Measurements from ENCODE around the gene FCF1. TPM values are rescaled to one million over a fixed set of nuclear protein-coding genes. Genes with fewer than 3 reads are reported as not detected.

The FCF1 gene
- total RNA-seq, 4 donors from 2014 or later: 27.9 to 39.5 (median 30.2) TPM

GRCh38 chr14:74784634-74785033 is 71.7 kb downstream of the FCF1 start:
- Histone ChIP-seq H3K27me3 (no peaks in the 10 kb centered on the region), H3K4me1 (no peaks in the 10 kb centered on the region), H3K9me3 (no peaks in the 10 kb centered on the region), H3K27ac (no peak overlapping the region), H3K4me3 (no peak overlapping the region), H3K36me3 (peaks cover 11 to 90% (median 34%) of the 10 kb centered on the region in 3 donors)
- intact Hi-C loops (cut with DNase I): no loop called here
- TF ChIP-seq POLR2A (IDR thresholded peaks at IDR 0.05): no peak
- TF ChIP-seq, protein P1, sequence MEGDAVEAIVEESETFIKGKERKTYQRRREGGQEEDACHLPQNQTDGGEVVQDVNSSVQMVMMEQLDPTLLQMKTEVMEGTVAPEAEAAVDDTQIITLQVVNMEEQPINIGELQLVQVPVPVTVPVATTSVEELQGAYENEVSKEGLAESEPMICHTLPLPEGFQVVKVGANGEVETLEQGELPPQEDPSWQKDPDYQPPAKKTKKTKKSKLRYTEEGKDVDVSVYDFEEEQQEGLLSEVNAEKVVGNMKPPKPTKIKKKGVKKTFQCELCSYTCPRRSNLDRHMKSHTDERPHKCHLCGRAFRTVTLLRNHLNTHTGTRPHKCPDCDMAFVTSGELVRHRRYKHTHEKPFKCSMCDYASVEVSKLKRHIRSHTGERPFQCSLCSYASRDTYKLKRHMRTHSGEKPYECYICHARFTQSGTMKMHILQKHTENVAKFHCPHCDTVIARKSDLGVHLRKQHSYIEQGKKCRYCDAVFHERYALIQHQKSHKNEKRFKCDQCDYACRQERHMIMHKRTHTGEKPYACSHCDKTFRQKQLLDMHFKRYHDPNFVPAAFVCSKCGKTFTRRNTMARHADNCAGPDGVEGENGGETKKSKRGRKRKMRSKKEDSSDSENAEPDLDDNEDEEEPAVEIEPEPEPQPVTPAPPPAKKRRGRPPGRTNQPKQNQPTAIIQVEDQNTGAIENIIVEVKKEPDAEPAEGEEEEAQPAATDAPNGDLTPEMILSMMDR (IDR thresholded peaks at IDR 0.05): no peak
- DNase-seq: no peak

GRCh38 chr14:74785056-74785613 is 72.2 kb downstream of the FCF1 start:
- H3K4me1 ChIP-seq: no peaks in the 10 kb centered on the region
- WGBS, 2 donors: 20 to 47% methylated on average over 1 of the region's 1 CpG
- H3K36me3 ChIP-seq: peaks cover 9 to 85% (median 30%) of the 10 kb centered on the region in 3 donors
- H3K9me3 ChIP-seq: no peaks in the 10 kb centered on the region
- DNase-seq: no peak
- no peaks in the 10 kb centered on the region for H3K27me3 ChIP-seq
- intact Hi-C loops (cut with DNase I): no loop called here
- no peak overlapping the region for H3K27ac ChIP-seq
- no peak overlapping the region for H3K4me3 ChIP-seq
- TF ChIP-seq, protein P1 (IDR thresholded peaks at IDR 0.05): no peak
- TF ChIP-seq POLR2A (IDR thresholded peaks at IDR 0.05): no peak

GRCh38 chr14:74786796-74787315 is 73.9 kb downstream of the FCF1 start:
- Histone ChIP-seq H3K27ac (no peak overlapping the region), H3K9me3 (no peaks in the 10 kb centered on the region), H3K4me3 (no peak overlapping the region), H3K4me1 (peaks cover 0 to 2% (median 0%) of the 10 kb centered on the region in 3 donors), H3K27me3 (no peaks in the 10 kb centered on the region), H3K36me3 (peaks cover 4 to 74% (median 12%) of the 10 kb centered on the region in 3 donors)
- 93 to 95% methylated on average over 2 of the region's 2 CpGs for WGBS, 2 donors
- no peak for DNase-seq
- intact Hi-C loops (cut with DNase I): no loop called here
- no peak for TF ChIP-seq POLR2A (IDR thresholded peaks at IDR 0.05)
- TF ChIP-seq, protein P1 (IDR thresholded peaks at IDR 0.05): peak in 1 of 6 experiments; percentile 20

Small RNA genes lying within 50 kb of the gene (small RNA-seq; reads per million reads assigned to genes)
- 0 reads per million in 4 donors for gene RF00409

Other genes starting within 250 kb of the FCF1 start
- gene NPC2, start 219.8 kb upstream of the FCF1 start, total RNA-seq: 100 to 1,000 TPM; 174 to 331 (median 251) TPM
- gene ISCA2, start 219.4 kb upstream of the FCF1 start, total RNA-seq: 10 to 100 TPM in 1 of 4 donors, 1 to 10 TPM in 3; 4.6 to 15.1 (median 6.2) TPM
- gene LTBP2, start 100.9 kb upstream of the FCF1 start, total RNA-seq: 10 to 100 TPM; 10.3 to 41.6 (median 17.0) TPM
- 10 to 100 TPM; 17.0 to 21.6 (median 19.8) TPM for gene AREL1, start 64 bp upstream of the FCF1 start, total RNA-seq
- gene YLPM1, start 50.2 kb downstream of the FCF1 start, total RNA-seq: 10 to 100 TPM; 20.4 to 48.8 (median 28.2) TPM
- gene PROX2, start 163.0 kb downstream of the FCF1 start, total RNA-seq: not detected
- gene DLST, start 168.8 kb downstream of the FCF1 start, total RNA-seq: 10 to 100 TPM; 54.9 to 87.0 (median 69.0) TPM
- 1 to 10 TPM in 3 of 4 donors, under 1 TPM in 1; 0.83 to 1.7 (median 1.3) TPM for gene RPS6KL1, start 210.1 kb downstream of the FCF1 start, total RNA-seq
- gene PGF, start 242.5 kb downstream of the FCF1 start, total RNA-seq: 10 to 100 TPM in 1 of 4 donors, 1 to 10 TPM in 3; 1.6 to 42.3 (median 6.2) TPM

Data from esophagus squamous epithelium (tissue), 5 donors.